Endothelial cell of umbilical vein (primary cell): Measurements from ENCODE around the gene BRI3BP. TPM values are rescaled to one million over a fixed set of nuclear protein-coding genes. Genes with fewer than 3 reads are reported as not detected.

Experiments used
- BruUV-seq: library from RNA; stranded (reverse); fragments of 400-500 nt; replicated peaks from 2 replicates; lab custom pipeline; 2021; lab: Mats Ljungman, UMichigan
- CTCF ChIA-PET: fragments of 300-600, 350-600 bp; sonication (Branson Sonifier 250); formaldehyde crosslinking; loops from one replicate; lab custom pipeline; 2021; ENCODE audit warnings: antibody characterized with exemption, inconsistent platforms; lab: Charles Lee
- POLR2A ChIA-PET: fragments of 300-600, 350-600 bp; sonication (Branson Sonifier 250); formaldehyde crosslinking; loops from one replicate; lab custom pipeline; 2021; ENCODE audit warnings: antibody characterized with exemption, inconsistent platforms; lab: Charles Lee
- DNase-seq: peaks from one replicate; pipeline ENCODE4 v3.0.0-alpha.2; 2011; ENCODE audit warnings: low read depth, low spot score
- FAIRE-seq: peaks from 2 replicates; lab custom pipeline; 2011; peaks lifted over from hg19 to GRCh38; lab: Jason Lieb, UNC
- H2AFZ ChIP-seq: 2 replicates; pipeline ENCODE4 v1.6.0; 2012; ENCODE audit warnings: low read depth, low read length, control low read depth, inconsistent platforms
- H3K27ac ChIP-seq: 2 replicates; pipeline ENCODE4 v1.5.1; 2011; ENCODE audit warnings: low read depth, mild to moderate bottlenecking, control low read depth, low read length, moderate library complexity; ENCODE audit not compliant: insufficient read depth
- H3K27me3 ChIP-seq, 2 experiments: 2 replicates each; pipeline versions ENCODE4 v1.6.0 to v1.6.1; 2011; ENCODE audit warnings: low read length in 2 of 2, mixed read lengths in 1 of 2; ENCODE audit not compliant: control insufficient read depth in 2 of 2, insufficient read depth in 2 of 2
- H3K36me3 ChIP-seq, 2 experiments: 2 replicates in 1 of 2; 3 replicates in 1 of 2; pipeline ENCODE4 v1.5.1; 2011; ENCODE audit warnings: low read length in 2 of 2, mild to moderate bottlenecking in 1 of 2, moderate library complexity in 1 of 2; ENCODE audit not compliant: control insufficient read depth in 2 of 2, insufficient read depth in 2 of 2; ENCODE audit errors: extremely low read depth in 1 of 2
- H3K4me1 ChIP-seq: 3 replicates; pipeline ENCODE4 v1.5.1; 2011; ENCODE audit warnings: mild to moderate bottlenecking, low read length; ENCODE audit not compliant: control insufficient read depth, insufficient read depth; ENCODE audit errors: extremely low read depth
- H3K4me2 ChIP-seq: 2 replicates; pipeline ENCODE4 v1.6.1; 2011; ENCODE audit warnings: low read length, control low read depth, mixed read lengths; ENCODE audit not compliant: insufficient read depth
- H3K4me3 ChIP-seq, 3 experiments: fragments of 200-600 bp in 1 of 3; sonication (generic), shearing (Covaris generic) in 1 of 3; replicated peaks in 1 of 3; 2 replicates each; pipeline ENCODE4 v1.5.1; 2011 to 2016; ENCODE audit warnings: control low read depth in 3 of 3, low read length in 3 of 3, mild to moderate bottlenecking in 2 of 3, inconsistent platforms in 1 of 3, low read depth in 1 of 3, moderate library complexity in 1 of 3; ENCODE audit not compliant: insufficient read depth in 1 of 3
- H3K79me2 ChIP-seq: 2 replicates; pipeline ENCODE4 v1.6.0; 2012; ENCODE audit warnings: low read length, inconsistent platforms; ENCODE audit not compliant: control insufficient read depth, insufficient read depth
- H3K9ac ChIP-seq: replicated peaks from 2 replicates; pipeline ENCODE3; 2011; ENCODE audit warnings: low read length, control low read depth; ENCODE audit not compliant: insufficient read depth; ENCODE audit errors: extremely low read depth
- H3K9me1 ChIP-seq: replicated peaks from 3 replicates; pipeline ENCODE4 v1.6.0; 2011; ENCODE audit warnings: mild to moderate bottlenecking, low read length; ENCODE audit not compliant: control insufficient read depth, insufficient read depth; ENCODE audit errors: extremely low read depth
- H3K9me3 ChIP-seq: replicated peaks from 2 replicates; pipeline ENCODE4 v1.5.1; 2012; ENCODE audit warnings: low read length, inconsistent platforms; ENCODE audit not compliant: control insufficient read depth, insufficient read depth
- H4K20me1 ChIP-seq: replicated peaks from 2 replicates; pipeline ENCODE3; 2011; ENCODE audit warnings: mild to moderate bottlenecking, low read length; ENCODE audit not compliant: control insufficient read depth, insufficient read depth; ENCODE audit errors: extremely low read depth
- CTCF ChIP-seq, 2 donors: IDR thresholded peaks; 1 replicate in 1 of 2; 2 replicates in 1 of 2; pipeline ENCODE4 v1.5.1; 2011; ENCODE audit warnings: low read length in 2 of 2, mild to moderate bottlenecking in 2 of 2, moderate library complexity in 2 of 2, control low read depth in 1 of 2, inconsistent platforms in 1 of 2, low read depth in 1 of 2; ENCODE audit not compliant: insufficient read depth in 1 of 2; ENCODE audit errors: extremely low read depth in 1 of 2
- EZH2 ChIP-seq: IDR thresholded peaks from 2 replicates; pipeline ENCODE4 v1.6.1; 2012; ENCODE audit warnings: borderline replicate concordance, low read depth, mild to moderate bottlenecking, moderate library complexity, low read length, inconsistent platforms; ENCODE audit not compliant: severe bottlenecking
- FOS ChIP-seq: IDR thresholded peaks from 2 replicates; pipeline ENCODE4 v1.6.1; 2011; ENCODE audit warnings: mild to moderate bottlenecking, low read length, moderate library complexity, borderline replicate concordance; ENCODE audit not compliant: insufficient read depth
- GATA2 ChIP-seq: IDR thresholded peaks from 2 replicates; pipeline ENCODE4 v1.7.0; 2011; ENCODE audit warnings: low read depth, mild to moderate bottlenecking, moderate library complexity, mixed read lengths, low read length; ENCODE audit not compliant: insufficient read length, insufficient read depth
- JUN ChIP-seq: IDR thresholded peaks from 2 replicates; pipeline ENCODE4 v1.6.1; 2011; ENCODE audit warnings: borderline replicate concordance, low read depth; ENCODE audit not compliant: insufficient read length, insufficient read depth
- MAX ChIP-seq: IDR thresholded peaks from 2 replicates; pipeline ENCODE4 v1.6.1; 2011; ENCODE audit not compliant: insufficient read depth, insufficient read length
- MYC ChIP-seq: IDR thresholded peaks from one replicate; pipeline ENCODE4 v1.6.1; 2011; ENCODE audit warnings: mild to moderate bottlenecking, low read depth, low read length
- POLR2A ChIP-seq: IDR thresholded peaks from 2 replicates; pipeline ENCODE4 v1.6.1; 2012; ENCODE audit warnings: low read depth, mild to moderate bottlenecking, control low read depth, low read length
- POLR2AphosphoS5 ChIP-seq: IDR thresholded peaks from 2 replicates; pipeline ENCODE4 v1.6.1; 2012; ENCODE audit warnings: low read depth, mild to moderate bottlenecking, control low read depth, low read length, moderate library complexity; ENCODE audit not compliant: insufficient read depth
- dilution Hi-C: fragments of 300-500 bp; cut with MboI; formaldehyde crosslinking; loops from one replicate; pipeline ENCODE4 v1.15.0; 2019; ENCODE audit warnings: low sequenced_read_pairs; ENCODE audit not compliant: extremely low pct_ligation_motif_present
- intact Hi-C: fragments of 100-400 bp; cut with micrococcal nuclease; formaldehyde crosslinking; loops from one replicate; pipeline ENCODE4 v1.10.0; 2022
- polyA plus RNA-seq, 4 experiments: library from polyadenylated mRNA; depleted of rRNA in 3 of 4; stranded (reverse) in 3 of 4; unstranded in 1 of 4; fragments of >200 nt; gene quantifications; 2 replicates each; pipeline versions ENCODE4 v1.2.1 to v1.2.3, GENCODE V29; 2011 to 2012; ENCODE audit warnings: missing spikeins in 1 of 4
- total RNA-seq: library from RNA; stranded (reverse); gene quantifications from 2 replicates; pipeline ENCODE4 v1.2.3, GENCODE V29; 2021

Gene BRI3BP
- total and polyA plus RNA-seq, 2 donors (not counting 3 experiments of a cell fraction or from before 2014, with no cell fraction given) = 3.4 to 8.2 TPM

- no peak for FAIRE-seq
- CTCF ChIA-PET = interaction anchor here (2.0 kb wide), 1 partner anchor 19 kb away, joined by 5 read pairs; no protein-coding TSS in a partner anchor
- TF ChIP-seq EZH2 (no peak), POLR2AphosphoS5 (no peak), MAX (no peak), GATA2 (no peak), CTCF (IDR thresholded peaks at IDR 0.05; ENCODE audit: extremely low read depth in 1 of 2, insufficient read depth in 1 of 2, low read depth in 1 of 2, low read length in 2 of 2) (no peak), MYC (no peak), POLR2A (no peak), JUN (no peak), FOS (no peak)
- Histone ChIP-seq H3K9me1 (no peaks in the 10 kb centered on the region), H3K27me3 (no peaks in the 10 kb centered on the region), H3K4me3 (no peak overlapping the region), H3K9ac (no peak overlapping the region), H2AFZ (no peak overlapping the region), H3K36me3 (no peaks in the 10 kb centered on the region), H3K4me1 (peaks cover 13% of the 10 kb centered on the region), H3K4me2 (no peak overlapping the region), H3K27ac (no peak overlapping the region), H3K9me3 (no peaks in the 10 kb centered on the region), H4K20me1 (no peaks in the 10 kb centered on the region), H3K79me2 (peaks cover 7% of the 10 kb centered on the region)
- POLR2A ChIA-PET = no interaction called here
- no peak for DNase-seq
- dilution Hi-C loops (no loop called here), intact Hi-C loops (no loop called here)
- no TSS peak for BruUV-seq
These were observed 74.9 kb downstream of the BRI3BP start for GRCh38 chr12:125068391-125068790.
